Upper lobe of left lung (tissue), 6 donors: ENCODE data around the gene CNTNAP1. TPM values are rescaled to one million over a fixed set of nuclear protein-coding genes. Genes with fewer than 3 reads are reported as not detected.

ENCODE experiments used
- ATAC-seq, 2 donors: fragments of 200-7000 bp; cut with Tn5 transposase; one replicate each; pipeline ENCODE4 v1.9.1; 2022; ENCODE audit warnings: mild to moderate bottlenecking in 2 of 2, moderate library complexity in 2 of 2; ENCODE audit not compliant: low FRiP score in 2 of 2
- DNase-seq, 2 donors: peaks; one replicate each; pipeline ENCODE4 v3.0.0-alpha.2; 2019 to 2020
- H3K27ac ChIP-seq, 4 donors: fragments of 200-600 bp; sonication (generic); one replicate each; pipeline ENCODE4 v1.5.1; 2016 to 2019
- H3K27me3 ChIP-seq, 4 donors: fragments of 200-600 bp; sonication (generic); one replicate each; pipeline ENCODE4 v1.5.1; 2017 to 2019
- H3K36me3 ChIP-seq, 4 donors: fragments of 200-600 bp; sonication (generic); one replicate each; pipeline ENCODE4 v1.5.1; 2016 to 2019
- H3K4me1 ChIP-seq, 4 donors: fragments of 200-600 bp; sonication (generic); one replicate each; pipeline ENCODE4 v1.5.1; 2018 to 2019
- H3K4me3 ChIP-seq, 4 donors: fragments of 200-600 bp; sonication (generic); one replicate each; pipeline ENCODE4 v1.5.1; 2017 to 2019; ENCODE audit warnings: mild to moderate bottlenecking in 2 of 4, moderate library complexity in 1 of 4
- H3K9me3 ChIP-seq, 4 donors: fragments of 200-600 bp; sonication (generic); one replicate each; pipeline ENCODE4 v1.5.1; 2018 to 2019
- EP300 ChIP-seq, 4 donors: sonication (generic); formaldehyde crosslinking; IDR thresholded peaks; one replicate each; pipeline ENCODE4 v1.5.1; 2017; ENCODE audit warnings: antibody characterized with exemption in 4 of 4, control low read depth in 2 of 4
- POLR2A ChIP-seq, 4 donors: fragments of 450-650 bp; IDR thresholded peaks; one replicate each; pipeline ENCODE4 v1.5.1; 2016 to 2017; ENCODE audit warnings: antibody characterized with exemption in 4 of 4, mild to moderate bottlenecking in 2 of 4
- POLR2AphosphoS5 ChIP-seq, 2 donors: sonication (generic); formaldehyde crosslinking; IDR thresholded peaks; one replicate each; pipeline ENCODE4 v1.5.1; 2017; ENCODE audit warnings: antibody characterized with exemption in 2 of 2
- WGBS, 2 donors: methylation state at CpG; one replicate each; pipeline ENCODE4 v1.1.5; 2017 to 2018; 5-methylcytosine and 5-hydroxymethylcytosine counted together
- total RNA-seq, 6 donors: library from RNA; depleted of rRNA in 4 of 6; stranded (reverse); fragments of >200 nt in 4 of 6; gene quantifications; one replicate each; pipeline versions ENCODE4 v1.1.0 to v1.2.1, GENCODE V29; 2016 to 2021
- TF ChIP-seq, protein P1 (sequence below), 6 experiments: fragments of 450-650 bp in 4 of 6; fragments of 200-600 bp in 2 of 6; sonication (generic) in 2 of 6; IDR thresholded peaks; one replicate each; pipeline ENCODE4 v1.5.1; 2016 to 2019; ENCODE audit warnings: antibody characterized with exemption in 6 of 6
- donor health status: DM: no; HTN: no; CAD: no; lungs with moderate emphysema.
- donor health status: DM: no; HTN: yes; CAD: no; lungs with severe emphysema.

Gene CNTNAP1
- total RNA-seq, 6 donors from 2014 or later: 1.7 to 37.7 (median 4.3) TPM

DNA sequence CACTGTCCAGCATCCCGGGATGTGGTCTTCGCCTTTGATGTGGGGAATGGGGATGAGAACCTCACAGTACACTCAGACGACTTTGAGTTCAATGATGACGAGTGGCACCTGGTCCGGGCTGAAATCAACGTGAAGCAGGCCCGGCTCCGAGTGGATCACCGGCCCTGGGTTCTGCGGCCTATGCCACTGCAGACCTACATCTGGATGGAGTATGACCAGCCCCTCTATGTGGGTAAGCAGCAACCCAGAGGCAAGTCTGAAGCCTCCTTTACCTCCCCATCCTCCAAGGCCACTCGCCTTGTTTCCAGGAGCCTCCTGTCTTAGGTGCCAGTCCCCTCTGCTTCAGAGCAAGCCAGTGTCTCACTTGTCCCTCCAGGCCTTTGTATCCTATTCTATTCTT lies 10.2 kb downstream of the CNTNAP1 start:
- Histone ChIP-seq H3K27ac (no peak overlapping the region), H3K27me3 (no peaks in the 10 kb centered on the region), H3K36me3 (peaks cover 8 to 70% (median 15%) of the 10 kb centered on the region in 4 donors), H3K4me1 (no peaks in the 10 kb centered on the region), H3K9me3 (no peaks in the 10 kb centered on the region), H3K4me3 (no peak overlapping the region)
- TF ChIP-seq EP300 (IDR thresholded peaks at IDR 0.05): no peak
- no peak for TF ChIP-seq POLR2A (IDR thresholded peaks at IDR 0.05)
- TF ChIP-seq, protein P1, sequence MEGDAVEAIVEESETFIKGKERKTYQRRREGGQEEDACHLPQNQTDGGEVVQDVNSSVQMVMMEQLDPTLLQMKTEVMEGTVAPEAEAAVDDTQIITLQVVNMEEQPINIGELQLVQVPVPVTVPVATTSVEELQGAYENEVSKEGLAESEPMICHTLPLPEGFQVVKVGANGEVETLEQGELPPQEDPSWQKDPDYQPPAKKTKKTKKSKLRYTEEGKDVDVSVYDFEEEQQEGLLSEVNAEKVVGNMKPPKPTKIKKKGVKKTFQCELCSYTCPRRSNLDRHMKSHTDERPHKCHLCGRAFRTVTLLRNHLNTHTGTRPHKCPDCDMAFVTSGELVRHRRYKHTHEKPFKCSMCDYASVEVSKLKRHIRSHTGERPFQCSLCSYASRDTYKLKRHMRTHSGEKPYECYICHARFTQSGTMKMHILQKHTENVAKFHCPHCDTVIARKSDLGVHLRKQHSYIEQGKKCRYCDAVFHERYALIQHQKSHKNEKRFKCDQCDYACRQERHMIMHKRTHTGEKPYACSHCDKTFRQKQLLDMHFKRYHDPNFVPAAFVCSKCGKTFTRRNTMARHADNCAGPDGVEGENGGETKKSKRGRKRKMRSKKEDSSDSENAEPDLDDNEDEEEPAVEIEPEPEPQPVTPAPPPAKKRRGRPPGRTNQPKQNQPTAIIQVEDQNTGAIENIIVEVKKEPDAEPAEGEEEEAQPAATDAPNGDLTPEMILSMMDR (IDR thresholded peaks at IDR 0.05): no peak
- ATAC-seq (no peak), DNase-seq (no peak)
- 86 to 91% methylated on average over 10 to 11 of the region's 11 CpGs for WGBS, 2 donors

DNA sequence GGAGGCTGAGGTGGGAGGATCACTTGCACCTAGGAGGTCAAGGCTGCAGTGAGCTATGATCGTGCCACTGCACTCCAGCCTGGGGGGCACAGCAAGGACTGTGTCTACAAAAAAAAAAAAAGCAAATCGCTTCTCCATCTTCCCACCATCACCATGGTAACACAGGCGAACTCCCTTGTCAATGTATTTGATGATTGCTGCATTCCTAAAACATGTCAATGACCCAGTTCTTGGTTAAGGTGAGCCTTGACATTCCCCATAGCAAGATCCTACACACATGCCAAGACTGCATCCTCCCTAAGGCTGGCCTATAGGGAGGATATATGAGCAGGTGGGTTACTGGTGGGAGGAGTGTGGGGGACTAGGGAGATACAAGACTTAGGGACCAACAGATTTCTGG lies 12.2 kb downstream of the CNTNAP1 start:
- 93 to 98% methylated on average over 3 of the region's 3 CpGs for WGBS, 2 donors
- no peak for TF ChIP-seq POLR2AphosphoS5 (IDR thresholded peaks at IDR 0.05)
- TF ChIP-seq, protein P1 (IDR thresholded peaks at IDR 0.05): no peak
- no peak for TF ChIP-seq POLR2A (IDR thresholded peaks at IDR 0.05)
- no peak for TF ChIP-seq EP300 (IDR thresholded peaks at IDR 0.05)
- Histone ChIP-seq H3K4me1 (no peaks in the 10 kb centered on the region), H3K36me3 (peaks cover 8 to 73% (median 17%) of the 10 kb centered on the region in 4 donors), H3K27ac (no peak overlapping the region), H3K27me3 (no peaks in the 10 kb centered on the region), H3K9me3 (no peaks in the 10 kb centered on the region), H3K4me3 (no peak overlapping the region)
- DNase-seq: no peak
- ATAC-seq: no peak

DNA sequence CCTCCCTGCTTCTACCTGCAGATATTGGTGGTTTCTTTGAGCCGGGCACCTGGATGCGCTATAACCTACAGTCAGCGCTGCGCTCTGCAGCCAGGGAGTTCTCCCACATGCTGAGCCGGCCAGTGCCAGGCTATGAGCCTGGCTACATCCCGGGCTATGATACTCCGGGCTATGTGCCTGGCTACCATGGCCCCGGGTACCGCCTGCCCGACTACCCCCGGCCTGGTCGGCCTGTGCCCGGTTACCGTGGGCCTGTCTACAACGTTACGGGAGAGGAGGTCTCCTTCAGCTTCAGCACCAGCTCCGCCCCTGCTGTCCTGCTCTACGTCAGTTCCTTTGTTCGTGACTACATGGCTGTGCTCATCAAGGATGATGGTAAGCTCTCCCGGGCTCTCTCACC lies 13.2 kb downstream of the CNTNAP1 start:
- Histone ChIP-seq H3K27me3 (no peaks in the 10 kb centered on the region), H3K9me3 (no peaks in the 10 kb centered on the region), H3K36me3 (peaks cover 8 to 72% (median 16%) of the 10 kb centered on the region in 4 donors), H3K27ac (no peak overlapping the region), H3K4me1 (no peaks in the 10 kb centered on the region), H3K4me3 (no peak overlapping the region)
- no peak for TF ChIP-seq POLR2A (IDR thresholded peaks at IDR 0.05)
- TF ChIP-seq, protein P1 (IDR thresholded peaks at IDR 0.05): no peak
- no peak for TF ChIP-seq EP300 (IDR thresholded peaks at IDR 0.05)
- TF ChIP-seq POLR2AphosphoS5 (IDR thresholded peaks at IDR 0.05): no peak
- no peak for ATAC-seq
- peak in 1 of 2 donors; percentile 59 for DNase-seq
- 89 to 95% methylated on average over 10 to 18 of the region's 20 CpGs for WGBS, 2 donors

DNA sequence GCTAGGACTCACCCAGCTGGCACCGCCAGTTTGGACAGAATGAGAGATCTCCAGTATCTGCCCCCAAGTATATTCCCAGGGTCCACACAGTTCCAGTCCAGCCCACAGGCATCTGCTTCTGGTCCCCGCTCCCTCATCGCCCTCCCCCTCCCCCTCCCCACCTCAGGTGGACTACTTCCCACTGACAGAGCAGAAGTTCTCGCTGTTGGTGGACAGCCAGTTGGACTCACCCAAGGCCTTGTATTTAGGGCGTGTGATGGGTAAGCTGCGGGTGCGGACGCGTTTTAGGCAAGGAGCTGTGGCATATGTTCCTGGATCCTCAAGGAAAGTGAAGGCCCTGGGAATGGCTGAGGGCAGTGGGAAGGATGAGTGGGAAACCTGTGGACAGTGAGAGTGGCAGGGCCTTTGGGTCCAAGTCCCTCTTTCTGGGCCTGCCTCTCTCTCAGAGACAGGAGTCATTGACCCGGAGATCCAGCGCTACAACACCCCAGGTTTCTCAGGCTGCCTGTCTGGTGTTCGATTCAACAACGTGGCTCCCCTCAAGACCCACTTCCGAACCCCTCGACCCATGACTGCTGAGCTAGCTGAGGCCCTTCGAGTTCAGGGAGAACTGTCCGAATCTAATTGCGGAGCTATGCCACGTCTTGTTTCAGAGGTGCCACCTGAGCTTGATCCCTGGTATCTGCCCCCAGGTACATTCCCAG lies 14.9 kb downstream of the CNTNAP1 start:
- peaks cover 13 to 77% (median 28%) of the 10 kb centered on the region in 4 donors for H3K36me3 ChIP-seq
- no peak overlapping the region for H3K27ac ChIP-seq
- no peak for ATAC-seq
- H3K27me3 ChIP-seq: no peaks in the 10 kb centered on the region
- no peaks in the 10 kb centered on the region for H3K9me3 ChIP-seq
- no peak overlapping the region for H3K4me3 ChIP-seq
- 93% methylated on average over 14 to 19 of the region's 19 CpGs for WGBS, 2 donors
- TF ChIP-seq POLR2A (IDR thresholded peaks at IDR 0.05): no peak
- TF ChIP-seq EP300 (IDR thresholded peaks at IDR 0.05): no peak
- TF ChIP-seq, protein P1 (IDR thresholded peaks at IDR 0.05): no peak
- no peak for TF ChIP-seq POLR2AphosphoS5 (IDR thresholded peaks at IDR 0.05)
- DNase-seq: no peak
- no peaks in the 10 kb centered on the region for H3K4me1 ChIP-seq
